ENCODE measurements around the gene ACACB. TPM values are rescaled to one million over a fixed set of nuclear protein-coding genes. Genes with fewer than 3 reads are reported as not detected.

Gene ACACB
- total RNA-seq, 1 donor from 2014 or later, result 5.9 TPM

- H3K36me3 Mint-ChIP-seq (ENCODE audit: low read depth), result peaks cover 6% of the 10 kb centered on the region
- H3K4me3 Mint-ChIP-seq (ENCODE audit: unreplicated experiment), result peak within 1 kb of the TSS; percentile 75
- peak; percentile 98 for TF ChIP-seq CTCF (IDR thresholded peaks at IDR 0.05)
- peak; percentile 95 for DNase-seq (ENCODE audit: low spot score)
- H3K4me1 Mint-ChIP-seq (ENCODE audit: low read depth), result peaks cover 33% of the 10 kb centered on the region
- no peaks in the 10 kb centered on the region for H3K27me3 Mint-ChIP-seq (ENCODE audit: low read depth)
- H3K9me3 Mint-ChIP-seq (ENCODE audit: low read depth), result no peaks in the 10 kb centered on the region
- H3K27ac Mint-ChIP-seq (ENCODE audit: unreplicated experiment), result peak within 1 kb of the TSS; percentile 91
These were observed 23.1 kb upstream of the ACACB start, which contains the start of gene ALKBH2 for GRCh38 chr12:109093022-109093918. Gene ALKBH2 (minus strand): TSS chr12:109093472. CDS start chr12:109092786, 686 bp downstream.

GRCh38 chr12:109097140-109097434, 19.3 kb upstream of the ACACB start:
- Mint-ChIP-seq H3K27me3 (ENCODE audit: low read depth) (no peaks in the 10 kb centered on the region), H3K9me3 (ENCODE audit: low read depth) (no peaks in the 10 kb centered on the region), H3K36me3 (ENCODE audit: low read depth) (peaks cover 7% of the 10 kb centered on the region), H3K27ac (ENCODE audit: unreplicated experiment) (no peak overlapping the region), H3K4me1 (ENCODE audit: low read depth) (peaks cover 35% of the 10 kb centered on the region), H3K4me3 (ENCODE audit: unreplicated experiment) (peak overlapping the region; percentile 80)
- no peak for TF ChIP-seq CTCF (IDR thresholded peaks at IDR 0.05)
- no peak for DNase-seq (ENCODE audit: low spot score)

DNA sequence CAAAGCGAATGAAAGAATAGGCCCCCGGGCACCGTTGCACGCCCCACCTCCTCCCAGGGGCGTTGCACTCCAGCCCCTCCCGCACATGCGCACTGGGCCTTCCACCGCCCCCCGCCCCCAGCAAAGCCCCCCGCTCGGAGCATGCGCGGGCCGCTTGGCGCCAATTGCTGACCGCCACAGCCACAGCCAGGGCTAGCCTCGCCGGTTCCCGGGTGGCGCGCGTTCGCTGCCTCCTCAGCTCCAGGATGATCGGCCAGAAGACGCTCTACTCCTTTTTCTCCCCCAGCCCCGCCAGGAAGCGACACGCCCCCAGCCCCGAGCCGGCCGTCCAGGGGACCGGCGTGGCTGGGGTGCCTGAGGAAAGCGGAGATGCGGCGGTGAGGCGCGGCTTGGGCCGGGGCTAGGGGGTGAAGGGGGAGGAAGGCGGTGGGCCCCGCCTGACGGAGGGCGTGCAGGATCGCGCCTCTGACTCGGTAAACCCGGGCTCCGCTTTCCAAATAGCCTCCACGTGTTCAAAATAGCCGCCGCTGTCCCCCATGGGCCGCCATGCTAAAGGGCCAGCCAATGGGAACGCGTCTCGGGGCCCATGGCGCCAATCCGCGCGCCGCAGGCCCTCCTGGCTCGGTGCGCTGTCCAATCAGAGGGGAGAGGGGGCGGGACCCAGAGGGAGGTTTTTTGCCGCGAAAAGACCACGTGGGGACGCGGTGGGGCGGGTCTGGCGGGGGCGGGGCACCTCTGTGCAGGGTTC, 18.8 kb upstream of the ACACB start, which contains the start of gene UNG:
TSS of gene UNG (plus strand) at position 163 of the 748 bp plus-strand sequence. CDS start at position 246, 83 bp downstream.
- peak; percentile 97 for DNase-seq (ENCODE audit: low spot score)
- no peak for TF ChIP-seq CTCF (IDR thresholded peaks at IDR 0.05)
- peaks cover 7% of the 10 kb centered on the region for H3K36me3 Mint-ChIP-seq (ENCODE audit: low read depth)
- peak within 1 kb of the TSS; percentile 80 for H3K4me3 Mint-ChIP-seq (ENCODE audit: unreplicated experiment)
- H3K27me3 Mint-ChIP-seq (ENCODE audit: low read depth), result no peaks in the 10 kb centered on the region
- no peaks in the 10 kb centered on the region for H3K9me3 Mint-ChIP-seq (ENCODE audit: low read depth)
- peak within 1 kb of the TSS; percentile 87 for H3K27ac Mint-ChIP-seq (ENCODE audit: unreplicated experiment)
- peaks cover 30% of the 10 kb centered on the region for H3K4me1 Mint-ChIP-seq (ENCODE audit: low read depth)

DNA sequence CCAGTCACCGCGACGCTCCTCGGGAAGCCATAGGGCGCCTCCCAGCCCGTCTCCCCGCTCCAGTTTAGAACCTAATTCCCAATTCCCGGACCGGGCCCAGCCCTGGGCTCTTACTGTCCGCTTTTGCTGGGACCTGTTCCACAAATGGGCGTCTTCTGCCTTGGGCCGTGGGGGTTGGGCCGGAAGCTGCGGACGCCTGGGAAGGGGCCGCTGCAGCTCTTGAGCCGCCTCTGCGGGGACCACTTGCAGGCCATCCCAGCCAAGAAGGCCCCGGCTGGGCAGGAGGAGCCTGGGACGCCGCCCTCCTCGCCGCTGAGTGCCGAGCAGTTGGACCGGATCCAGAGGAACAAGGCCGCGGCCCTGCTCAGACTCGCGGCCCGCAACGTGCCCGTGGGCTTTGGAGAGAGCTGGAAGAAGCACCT, 18.2 kb upstream of the ACACB start:
- peak overlapping the region; percentile 87 for H3K27ac Mint-ChIP-seq (ENCODE audit: unreplicated experiment)
- H3K27me3 Mint-ChIP-seq (ENCODE audit: low read depth), result no peaks in the 10 kb centered on the region
- no peaks in the 10 kb centered on the region for H3K9me3 Mint-ChIP-seq (ENCODE audit: low read depth)
- peak; percentile 94 for DNase-seq (ENCODE audit: low spot score)
- H3K4me3 Mint-ChIP-seq (ENCODE audit: unreplicated experiment), result peak overlapping the region; percentile 80
- no peak for TF ChIP-seq CTCF (IDR thresholded peaks at IDR 0.05)
- H3K4me1 Mint-ChIP-seq (ENCODE audit: low read depth), result peaks cover 24% of the 10 kb centered on the region
- H3K36me3 Mint-ChIP-seq (ENCODE audit: low read depth), result peaks cover 9% of the 10 kb centered on the region

- Mint-ChIP-seq H3K9me3 (ENCODE audit: low read depth) (no peaks in the 10 kb centered on the region), H3K4me1 (ENCODE audit: low read depth) (peaks cover 20% of the 10 kb centered on the region), H3K27ac (ENCODE audit: unreplicated experiment) (peak overlapping the region; percentile 87), H3K36me3 (ENCODE audit: low read depth) (peaks cover 11% of the 10 kb centered on the region), H3K27me3 (ENCODE audit: low read depth) (no peaks in the 10 kb centered on the region), H3K4me3 (ENCODE audit: unreplicated experiment) (peak overlapping the region; percentile 80)
- DNase-seq (ENCODE audit: low spot score), result no peak
- TF ChIP-seq CTCF (IDR thresholded peaks at IDR 0.05), result no peak
These were observed 17.7 kb upstream of the ACACB start for GRCh38 chr12:109098651-109099050.
